ENCODE measurements around the gene DEDD2. TPM values are rescaled to one million over a fixed set of nuclear protein-coding genes. Genes with fewer than 3 reads are reported as not detected.

Gene DEDD2
- polyA plus RNA-seq, 1 of the 3 experiments (the other 2 are of a cell fraction): 30.2 TPM

DNA sequence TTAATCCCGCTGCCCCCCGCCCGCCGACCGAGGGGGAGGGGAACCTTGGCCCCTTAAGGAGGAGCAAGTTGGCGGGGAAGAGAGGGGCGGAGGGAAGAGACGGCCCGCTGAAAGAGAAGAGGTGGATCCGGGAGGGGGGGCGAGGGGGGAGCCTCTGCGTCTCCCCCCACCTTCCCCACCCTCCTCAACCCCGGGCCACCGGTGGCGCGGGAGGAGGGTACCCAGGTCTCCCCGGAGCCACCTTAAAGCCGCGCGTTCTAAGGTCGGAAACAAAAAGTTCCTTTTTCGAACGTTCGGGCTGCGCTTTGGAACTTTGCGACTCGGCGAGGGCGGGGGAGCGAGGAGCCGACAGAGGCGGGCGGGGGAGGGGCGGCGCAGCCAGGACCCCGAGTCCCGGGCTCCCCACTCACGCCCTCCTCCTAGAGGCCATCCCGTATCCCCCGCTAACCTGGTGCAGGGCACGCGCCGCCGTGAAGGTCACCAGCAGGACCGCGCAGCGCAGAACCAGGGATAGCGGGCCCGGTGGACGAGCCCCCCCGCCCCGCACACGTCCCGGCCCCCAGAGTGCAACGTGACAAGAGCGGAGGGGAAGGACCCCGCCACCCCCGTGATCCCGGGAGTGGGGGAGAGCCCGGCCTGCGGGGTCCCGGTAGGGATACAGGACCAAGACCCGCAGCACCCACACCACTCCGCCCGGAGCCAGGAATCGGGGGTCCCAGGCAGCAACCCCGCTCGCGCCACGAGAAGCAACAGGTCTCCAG, 36.8 kb upstream of the DEDD2 start (continued):
- TF ChIP-seq JUND (IDR thresholded peaks at IDR 0.05) (no peak), PBX3 (IDR thresholded peaks at IDR 0.05) (peak; percentile 9; the same call in 1 of the 2 replicates), MEF2A (IDR thresholded peaks at IDR 0.05; ENCODE audit: borderline replicate concordance, low read depth) (no peak), RFX5 (IDR thresholded peaks at IDR 0.05; ENCODE audit: low read length) (no peak), RXRA (IDR thresholded peaks at IDR 0.05; ENCODE audit: borderline replicate concordance, low read depth) (no peak), EZH2phosphoT487 (IDR thresholded peaks at IDR 0.05; ENCODE audit: borderline replicate concordance, low read depth) (no peak)
- TF ChIP-seq, protein P1, sequence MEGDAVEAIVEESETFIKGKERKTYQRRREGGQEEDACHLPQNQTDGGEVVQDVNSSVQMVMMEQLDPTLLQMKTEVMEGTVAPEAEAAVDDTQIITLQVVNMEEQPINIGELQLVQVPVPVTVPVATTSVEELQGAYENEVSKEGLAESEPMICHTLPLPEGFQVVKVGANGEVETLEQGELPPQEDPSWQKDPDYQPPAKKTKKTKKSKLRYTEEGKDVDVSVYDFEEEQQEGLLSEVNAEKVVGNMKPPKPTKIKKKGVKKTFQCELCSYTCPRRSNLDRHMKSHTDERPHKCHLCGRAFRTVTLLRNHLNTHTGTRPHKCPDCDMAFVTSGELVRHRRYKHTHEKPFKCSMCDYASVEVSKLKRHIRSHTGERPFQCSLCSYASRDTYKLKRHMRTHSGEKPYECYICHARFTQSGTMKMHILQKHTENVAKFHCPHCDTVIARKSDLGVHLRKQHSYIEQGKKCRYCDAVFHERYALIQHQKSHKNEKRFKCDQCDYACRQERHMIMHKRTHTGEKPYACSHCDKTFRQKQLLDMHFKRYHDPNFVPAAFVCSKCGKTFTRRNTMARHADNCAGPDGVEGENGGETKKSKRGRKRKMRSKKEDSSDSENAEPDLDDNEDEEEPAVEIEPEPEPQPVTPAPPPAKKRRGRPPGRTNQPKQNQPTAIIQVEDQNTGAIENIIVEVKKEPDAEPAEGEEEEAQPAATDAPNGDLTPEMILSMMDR (IDR thresholded peaks at IDR 0.05): no peak

DNA sequence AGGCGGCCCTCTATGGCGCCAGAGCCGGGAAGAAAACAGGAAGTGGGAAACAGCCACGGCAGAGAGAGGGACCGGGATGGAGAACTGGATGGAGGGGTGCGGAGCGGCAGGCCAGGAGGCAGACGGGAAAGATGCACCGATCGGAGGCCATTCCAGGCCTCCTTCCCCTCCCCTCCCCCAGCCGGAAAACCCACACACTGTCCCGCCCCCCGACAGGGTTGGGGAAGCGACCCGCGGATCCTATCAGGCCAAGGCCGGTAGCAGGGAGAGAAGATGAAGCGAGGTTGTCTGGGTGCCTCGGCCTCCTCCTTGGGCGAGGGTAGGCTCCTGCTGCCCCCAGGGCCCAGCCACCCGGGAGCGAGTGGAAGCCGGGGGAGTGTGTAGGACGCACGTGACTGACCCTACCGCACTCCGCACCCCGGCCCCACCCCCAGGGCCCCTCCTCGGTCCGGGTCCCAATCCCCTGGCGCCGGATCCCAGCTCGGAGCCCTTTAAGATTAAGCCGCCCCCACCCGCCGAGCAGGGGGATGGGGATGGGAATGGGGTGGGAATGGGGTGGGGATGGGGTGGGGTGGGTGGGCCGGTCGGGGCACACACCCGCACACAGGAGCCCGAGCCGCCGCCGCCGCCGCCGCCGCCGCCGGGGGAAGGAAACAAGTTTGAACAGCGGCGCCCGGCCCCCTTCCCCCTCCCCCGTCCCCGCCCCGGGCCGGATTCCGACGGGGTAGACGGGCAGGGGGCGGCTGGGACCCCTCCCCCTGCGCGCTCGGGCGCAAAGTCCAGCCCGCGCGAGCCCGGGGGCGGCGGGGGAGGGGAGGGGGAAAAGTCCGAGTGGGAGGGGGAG, 36.0 kb upstream of the DEDD2 start:
- Histone ChIP-seq H3K27me3 (ENCODE audit: insufficient read depth) (no peaks in the 10 kb centered on the region), H3F3A (replicated peaks; ENCODE audit: insufficient read depth) (peaks cover 31% of the 10 kb centered on the region), H3K9ac (peak overlapping the region; percentile 99), H4K20me1 (ENCODE audit: insufficient read depth) (peaks cover 47% of the 10 kb centered on the region), H3K9me3 (no peaks in the 10 kb centered on the region), H2AFZ (ENCODE audit: low read depth) (no peak overlapping the region), H3K4me2 (peak overlapping the region; percentile 98), H3K79me2 (ENCODE audit: insufficient read depth) (peaks cover 71% of the 10 kb centered on the region), H3K4me3 (ENCODE audit: low read depth in 2 of 2, low read length in 1 of 2) (peak overlapping the region; percentile 89 to 96), H3K27ac (ENCODE audit: low read depth in 2 of 2, low read length in 1 of 2) (peak overlapping the region; percentile 89 to 90), H3K9me2 (no peaks in the 10 kb centered on the region), H3K36me3 (replicated peaks in 1 of 2; ENCODE audit: control insufficient read depth in 1 of 2, insufficient read depth in 2 of 2, low read length in 1 of 2) (peaks cover 7 to 16% of the 10 kb centered on the region in 2 experiments), H3K4me1 (ENCODE audit: control insufficient read depth in 1 of 2, insufficient read depth in 2 of 2, low read depth in 1 of 2, low read length in 1 of 2) (peaks cover 17 to 33% of the 10 kb centered on the region in 2 experiments)
- WGBS (ENCODE audit: low lambda C conversion rate): 2% methylated on average over 26 of the region's 71 CpGs
- POLR2A ChIA-PET: no interaction called here
- peak; percentile 83 for DNase-seq
- CTCF ChIA-PET: interaction anchor here (0.9 to 14.8 kb wide), 2 partner anchors 26 to 121 kb away, joined by 3 to 205 read pairs; partner anchors contain the start of gene POU2F2
- TF ChIP-seq GABPA (IDR thresholded peaks at IDR 0.05; ENCODE audit: low read depth) (no peak), MEF2A (IDR thresholded peaks at IDR 0.05; ENCODE audit: borderline replicate concordance, low read depth) (no peak), TEAD4 (IDR thresholded peaks at IDR 0.05; ENCODE audit: borderline replicate concordance, insufficient read depth) (no peak), FOXM1 (IDR thresholded peaks at IDR 0.05; ENCODE audit: low read depth) (no peak), CHD2 (IDR thresholded peaks at IDR 0.05; ENCODE audit: low read length, partially characterized antibody) (peak; percentile 9), EP300 (IDR thresholded peaks at IDR 0.05; ENCODE audit: borderline replicate concordance in 1 of 2, low read depth in 1 of 2, low read length in 1 of 2) (no peak), NRF1 (IDR thresholded peaks at IDR 0.05; ENCODE audit: low read depth, low read length) (no peak), POLR2AphosphoS5 (IDR thresholded peaks at IDR 0.05; ENCODE audit: low read depth, low read length) (0 out of 2 replicates have a peak, but pooled peaks have one; percentile 35), ZBTB33 (IDR thresholded peaks at IDR 0.05; ENCODE audit: borderline replicate concordance, low read depth) (no peak), ELF1 (IDR thresholded peaks at IDR 0.05) (peak; percentile 43; the same call in 1 of the 2 replicates)
- TF ChIP-seq, protein P2, sequence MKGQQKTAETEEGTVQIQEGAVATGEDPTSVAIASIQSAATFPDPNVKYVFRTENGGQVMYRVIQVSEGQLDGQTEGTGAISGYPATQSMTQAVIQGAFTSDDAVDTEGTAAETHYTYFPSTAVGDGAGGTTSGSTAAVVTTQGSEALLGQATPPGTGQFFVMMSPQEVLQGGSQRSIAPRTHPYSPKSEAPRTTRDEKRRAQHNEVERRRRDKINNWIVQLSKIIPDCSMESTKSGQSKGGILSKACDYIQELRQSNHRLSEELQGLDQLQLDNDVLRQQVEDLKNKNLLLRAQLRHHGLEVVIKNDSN (IDR thresholded peaks at IDR 0.05; ENCODE audit: borderline replicate concordance, low read depth): peak; percentile 66; the same call in 1 of the 2 replicates
- TF ChIP-seq, protein P3, sequence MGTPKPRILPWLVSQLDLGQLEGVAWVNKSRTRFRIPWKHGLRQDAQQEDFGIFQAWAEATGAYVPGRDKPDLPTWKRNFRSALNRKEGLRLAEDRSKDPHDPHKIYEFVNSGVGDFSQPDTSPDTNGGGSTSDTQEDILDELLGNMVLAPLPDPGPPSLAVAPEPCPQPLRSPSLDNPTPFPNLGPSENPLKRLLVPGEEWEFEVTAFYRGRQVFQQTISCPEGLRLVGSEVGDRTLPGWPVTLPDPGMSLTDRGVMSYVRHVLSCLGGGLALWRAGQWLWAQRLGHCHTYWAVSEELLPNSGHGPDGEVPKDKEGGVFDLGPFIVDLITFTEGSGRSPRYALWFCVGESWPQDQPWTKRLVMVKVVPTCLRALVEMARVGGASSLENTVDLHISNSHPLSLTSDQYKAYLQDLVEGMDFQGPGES (IDR thresholded peaks at IDR 0.05; ENCODE audit: low read depth, low read length): no peak
- TF ChIP-seq, protein P4, sequence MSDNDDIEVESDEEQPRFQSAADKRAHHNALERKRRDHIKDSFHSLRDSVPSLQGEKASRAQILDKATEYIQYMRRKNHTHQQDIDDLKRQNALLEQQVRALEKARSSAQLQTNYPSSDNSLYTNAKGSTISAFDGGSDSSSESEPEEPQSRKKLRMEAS (IDR thresholded peaks at IDR 0.05; ENCODE audit: low read depth): no peak
